Smooth muscle cell of the coronary artery (primary cell): ENCODE data around the gene KRTAP1-1. TPM values are rescaled to one million over a fixed set of nuclear protein-coding genes. Genes with fewer than 3 reads are reported as not detected.

Experiments used
- total RNA-seq: library from RNA; depleted of rRNA; stranded (reverse); fragments of >200 nt; gene quantifications from 2 replicates; pipeline ENCODE4 v1.2.3, GENCODE V29; 2014; ENCODE audit warnings: low replicate concordance

Gene KRTAP1-1
- not detected in 2 replicates for total RNA-seq

GRCh38 chr17:41040783-41041571, at the start of gene KRTAP1-1:
Gene KRTAP1-1, minus strand, starts transcription at chr17:41041450. Its CDS starts 53 bp downstream, at chr17:41041397.

DNA sequence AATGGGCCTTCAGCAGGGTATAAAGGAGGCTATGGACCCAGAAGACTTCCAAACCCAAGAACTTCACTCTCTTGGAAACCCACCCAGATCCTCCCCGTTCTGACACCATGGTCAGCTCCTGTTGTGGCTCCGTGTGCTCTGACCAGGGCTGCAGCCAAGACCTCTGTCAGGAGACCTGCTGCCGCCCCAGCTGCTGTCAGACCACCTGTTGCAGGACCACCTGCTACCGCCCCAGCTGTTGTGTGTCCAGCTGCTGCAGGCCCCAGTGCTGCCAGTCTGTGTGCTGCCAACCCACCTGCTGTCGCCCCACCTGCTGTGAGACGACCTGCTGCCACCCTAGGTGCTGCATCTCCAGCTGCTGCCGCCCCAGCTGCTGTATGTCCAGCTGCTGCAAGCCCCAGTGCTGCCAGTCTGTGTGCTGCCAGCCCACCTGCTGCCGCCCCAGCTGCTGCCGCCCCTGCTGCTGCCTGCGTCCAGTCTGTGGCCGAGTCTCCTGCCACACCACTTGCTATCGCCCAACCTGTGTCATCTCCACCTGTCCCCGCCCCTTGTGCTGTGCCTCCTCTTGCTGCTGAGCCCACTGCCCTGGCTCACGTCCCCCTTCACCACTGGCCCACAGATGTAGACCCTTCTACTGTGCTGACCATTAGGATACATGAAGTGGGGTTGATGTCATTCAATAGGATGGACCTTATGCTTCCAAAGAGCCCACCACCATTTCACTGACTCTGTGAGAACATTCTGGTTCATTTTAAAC, 43.0 kb upstream of the KRTAP1-1 start, which contains the start of gene KRTAP4-7:
TSS of gene KRTAP4-7 (plus strand) at position 51 of the 757 bp plus-strand sequence. CDS start at position 108, 57 bp downstream.

GRCh38 chr17:41065829-41066624, 24.8 kb upstream of the KRTAP1-1 start, which contains the start of gene KRTAP2-4:
Gene KRTAP2-4, minus strand, starts transcription at chr17:41065879. Its CDS starts 34 bp downstream, at chr17:41065845.

DNA sequence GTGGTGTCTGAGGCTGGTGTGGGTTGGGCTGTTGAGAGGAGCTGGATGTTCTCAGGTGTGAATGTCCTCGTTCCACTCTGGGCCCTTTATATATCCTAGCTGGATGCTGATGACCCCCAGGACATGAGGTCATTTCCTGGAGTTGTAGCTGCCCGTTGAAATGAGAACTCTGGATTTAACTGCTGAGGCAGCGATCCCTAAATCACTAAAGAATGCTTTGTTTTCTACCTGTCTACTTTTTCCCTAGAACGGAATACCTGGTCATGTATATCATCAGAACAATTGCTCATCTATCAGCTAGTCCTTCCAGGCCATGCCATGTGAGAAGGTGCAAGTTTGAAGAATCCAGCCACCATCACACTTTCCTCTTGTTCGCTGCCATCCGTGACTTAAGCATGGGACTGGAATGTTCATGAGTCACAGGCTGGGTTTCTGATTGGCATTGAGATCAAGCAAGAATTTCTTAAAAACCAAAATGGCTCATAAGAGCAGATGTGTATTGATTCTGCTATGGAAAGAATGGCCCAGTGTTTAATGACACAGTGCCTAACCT, 18.9 kb upstream of the KRTAP1-1 start, which contains the start of gene KRTAP2-3:
TSS of gene KRTAP2-3 (minus strand) at position 63 of the 553 bp plus-strand sequence. CDS start 64 bp downstream, outside the sequence.

GRCh38 chr17:41055130-41055529, 13.9 kb upstream of the KRTAP1-1 start, which contains the start of gene KRTAP2-2:
Gene KRTAP2-2, minus strand, starts transcription at chr17:41055230. Its CDS starts 19 bp downstream, at chr17:41055211.

DNA sequence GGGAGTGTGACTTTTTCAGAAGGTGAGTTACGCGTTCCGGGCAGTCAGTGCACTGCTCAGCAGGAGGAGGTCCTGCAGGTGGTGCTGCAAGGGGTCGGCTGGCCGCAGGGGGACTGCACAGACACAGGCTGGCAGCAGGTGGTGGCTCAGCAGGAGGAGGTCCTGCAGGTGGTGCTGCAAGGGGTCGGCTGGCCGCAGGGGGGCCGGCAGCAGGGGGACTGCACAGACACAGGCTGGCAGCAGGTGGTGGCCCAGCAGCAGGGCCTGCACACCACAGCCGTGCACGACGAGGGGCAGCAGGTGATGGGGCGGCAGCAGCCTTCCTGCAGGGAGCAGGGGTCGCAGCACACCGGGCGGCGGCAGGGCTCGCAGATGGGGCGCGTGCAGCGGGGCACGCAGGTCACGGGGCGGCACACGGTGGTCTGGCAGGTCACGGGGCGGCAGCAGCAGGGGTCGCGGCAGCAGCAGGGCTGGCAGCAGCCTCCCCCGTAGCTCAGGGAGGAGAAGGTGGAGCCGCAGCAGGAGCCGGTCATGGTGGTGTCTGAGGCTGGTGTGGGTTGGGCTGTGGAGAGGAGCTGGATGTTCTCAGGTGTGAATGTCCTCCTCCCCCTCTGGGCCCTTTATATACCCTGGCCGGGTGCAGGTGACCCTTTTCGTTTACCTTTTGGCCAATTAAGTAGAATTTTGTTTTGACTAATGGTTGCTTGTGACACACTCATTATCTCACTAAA, 5.7 kb upstream of the KRTAP1-1 start, which contains the start of gene KRTAP2-1:
TSS of gene KRTAP2-1 (minus strand) at position 582 of the 731 bp plus-strand sequence. CDS start at position 533, 49 bp downstream.

GRCh38 chr17:41034346-41034935, 6.8 kb downstream of the KRTAP1-1 start, which contains the start of gene KRTAP1-3:
Gene KRTAP1-3, minus strand, starts transcription at chr17:41034874. Its CDS starts 53 bp downstream, at chr17:41034821.

DNA sequence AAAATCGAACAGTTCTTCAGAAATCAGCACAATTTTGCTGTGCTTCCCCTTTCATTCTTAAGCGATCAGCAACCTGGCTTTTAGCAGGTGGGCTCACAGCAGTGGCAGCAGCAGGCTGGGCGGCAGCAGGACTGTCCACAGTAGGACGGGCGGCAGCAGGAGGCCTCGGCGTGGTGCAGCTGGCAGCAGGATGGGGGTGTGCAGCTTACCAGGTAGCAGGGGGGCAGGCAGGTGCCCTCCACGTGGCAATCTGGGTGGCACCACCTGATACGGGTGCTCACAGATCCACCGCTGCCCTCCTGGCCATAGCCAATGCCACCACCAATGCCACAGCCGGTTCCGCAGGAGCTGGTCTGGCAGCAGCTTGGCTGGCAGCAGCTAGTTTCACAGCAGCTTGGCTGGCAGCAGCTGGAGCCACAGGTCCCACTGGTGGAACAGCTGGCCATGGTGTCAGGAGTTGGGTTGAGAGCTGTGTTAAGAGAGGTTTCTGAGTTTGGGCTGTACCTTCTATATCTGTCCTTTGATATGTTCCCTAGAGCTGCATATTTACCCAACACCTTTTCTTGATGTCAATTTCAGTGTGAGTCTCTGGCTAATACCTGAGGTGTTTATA, 11.5 kb downstream of the KRTAP1-1 start, which contains the start of gene KRTAP1-4:
TSS of gene KRTAP1-4 (minus strand) at position 563 of the 613 bp plus-strand sequence. CDS start at position 446, 117 bp downstream.

GRCh38 chr17:41026715-41027471, 14.4 kb downstream of the KRTAP1-1 start, which contains the start of gene KRTAP1-5:
Gene KRTAP1-5, minus strand, starts transcription at chr17:41027208. Its CDS starts 53 bp downstream, at chr17:41027155.

DNA sequence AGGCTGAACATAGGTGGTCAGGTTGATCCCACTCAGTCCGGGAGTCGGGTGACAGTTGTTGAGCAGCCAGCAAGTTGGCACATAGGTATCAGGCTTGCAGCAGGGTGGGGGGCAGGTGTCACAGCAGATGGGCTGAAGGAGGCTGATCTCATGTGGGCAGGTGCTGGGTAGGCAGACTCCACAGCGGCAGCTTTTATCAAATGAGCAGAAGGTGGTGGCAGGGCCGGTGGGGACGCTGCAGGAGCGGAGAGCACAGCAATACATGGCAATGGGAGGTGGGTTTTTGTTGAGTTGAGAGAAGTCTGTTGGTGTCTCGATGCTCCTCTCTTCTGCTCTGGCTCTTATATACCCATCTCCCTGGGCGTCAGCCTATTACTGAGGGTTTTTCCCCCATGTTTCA, 32.4 kb downstream of the KRTAP1-1 start, which contains the start of gene KRTAP3-1:
TSS of gene KRTAP3-1 (minus strand) at position 318 of the 400 bp plus-strand sequence. CDS start at position 264, 54 bp downstream.

GRCh38 chr17:40999563-40999962, 41.7 kb downstream of the KRTAP1-1 start, which contains the start of gene KRTAP3-2:
Gene KRTAP3-2, minus strand, starts transcription at chr17:40999906. Its CDS starts 53 bp downstream, at chr17:40999853.

GRCh38 chr17:40993839-40994238, 47.4 kb downstream of the KRTAP1-1 start, which contains the start of gene KRTAP3-3:
Gene KRTAP3-3, minus strand, starts transcription at chr17:40994164. Its CDS starts 67 bp downstream, at chr17:40994097.

Other genes with a start within 250 kb of the KRTAP1-1 start
- not detected in 2 replicates for gene KRT28, start 241.5 kb downstream of the KRTAP1-1 start, total RNA-seq
- 1.6 and 4.7 TPM in 2 replicates for gene KRT10, start 218.8 kb downstream of the KRTAP1-1 start, total RNA-seq
- gene KRT12, start 174.2 kb downstream of the KRTAP1-1 start, total RNA-seq = under 0.01 TPM in 1 of 2 replicates, not detected in the other
- not detected in 2 replicates for gene KRT20, start 156.2 kb downstream of the KRTAP1-1 start, total RNA-seq
- gene KRT23, start 103.8 kb downstream of the KRTAP1-1 start, total RNA-seq = not detected in 2 replicates
- gene KRT39, start 74.5 kb downstream of the KRTAP1-1 start, total RNA-seq = 0.12 TPM in 1 of 2 replicates, not detected in the other
- not detected in 2 replicates for gene KRT40, start 57.1 kb downstream of the KRTAP1-1 start, total RNA-seq
- not detected in 2 replicates for gene KRTAP3-3, start 47.3 kb downstream of the KRTAP1-1 start, total RNA-seq
- not detected in 2 replicates for gene KRTAP3-2, start 41.5 kb downstream of the KRTAP1-1 start, total RNA-seq
- not detected in 2 replicates for gene KRTAP3-1, start 32.3 kb downstream of the KRTAP1-1 start, total RNA-seq
- not detected in 2 replicates for gene KRTAP1-5, start 14.2 kb downstream of the KRTAP1-1 start, total RNA-seq
- not detected in 2 replicates for gene KRTAP1-4, start 11.3 kb downstream of the KRTAP1-1 start, total RNA-seq
- gene KRTAP1-3, start 6.6 kb downstream of the KRTAP1-1 start, total RNA-seq = not detected in 2 replicates
- gene KRTAP2-1, start 5.9 kb upstream of the KRTAP1-1 start, total RNA-seq = not detected in 2 replicates
- gene KRTAP2-2, start 13.8 kb upstream of the KRTAP1-1 start, total RNA-seq = not detected in 2 replicates
- gene KRTAP2-3, start 18.7 kb upstream of the KRTAP1-1 start, total RNA-seq = not detected in 2 replicates
- not detected in 2 replicates for gene KRTAP2-4, start 24.4 kb upstream of the KRTAP1-1 start, total RNA-seq
- gene KRTAP4-7, start 42.7 kb upstream of the KRTAP1-1 start, total RNA-seq = not detected in 2 replicates
- gene KRTAP4-8, start 56.7 kb upstream of the KRTAP1-1 start, total RNA-seq = not detected in 2 replicates
- not detected in 2 replicates for gene KRTAP4-16, start 60.8 kb upstream of the KRTAP1-1 start, total RNA-seq
- gene KRTAP4-9, start 63.9 kb upstream of the KRTAP1-1 start, total RNA-seq = not detected in 2 replicates
- not detected in 2 replicates for gene KRTAP4-11, start 76.9 kb upstream of the KRTAP1-1 start, total RNA-seq
- gene KRTAP4-12, start 82.7 kb upstream of the KRTAP1-1 start, total RNA-seq = not detected in 2 replicates
- gene KRTAP4-6, start 99.1 kb upstream of the KRTAP1-1 start, total RNA-seq = not detected in 2 replicates
- not detected in 2 replicates for gene KRTAP4-5, start 108.4 kb upstream of the KRTAP1-1 start, total RNA-seq
- gene KRTAP4-4, start 119.3 kb upstream of the KRTAP1-1 start, total RNA-seq = not detected in 2 replicates
- gene KRTAP4-3, start 126.8 kb upstream of the KRTAP1-1 start, total RNA-seq = not detected in 2 replicates
- not detected in 2 replicates for gene KRTAP4-2, start 136.8 kb upstream of the KRTAP1-1 start, total RNA-seq
- not detected in 2 replicates for gene KRTAP4-1, start 143.5 kb upstream of the KRTAP1-1 start, total RNA-seq
- not detected in 2 replicates for gene KRTAP9-1, start 148.4 kb upstream of the KRTAP1-1 start, total RNA-seq
- not detected in 2 replicates for gene KRTAP9-2, start 185.2 kb upstream of the KRTAP1-1 start, total RNA-seq
- gene KRTAP9-3, start 191.0 kb upstream of the KRTAP1-1 start, total RNA-seq = not detected in 2 replicates
- not detected in 2 replicates for gene KRTAP9-8, start 196.5 kb upstream of the KRTAP1-1 start, total RNA-seq
- not detected in 2 replicates for gene KRTAP9-4, start 208.2 kb upstream of the KRTAP1-1 start, total RNA-seq
- gene KRTAP9-9, start 213.9 kb upstream of the KRTAP1-1 start, total RNA-seq = not detected in 2 replicates
- not detected in 2 replicates for gene KRTAP9-6, start 223.9 kb upstream of the KRTAP1-1 start, total RNA-seq
- gene KRTAP9-7, start 234.2 kb upstream of the KRTAP1-1 start, total RNA-seq = not detected in 2 replicates